ENCODE data around the gene VSIR.

VSIR gene

DNA sequence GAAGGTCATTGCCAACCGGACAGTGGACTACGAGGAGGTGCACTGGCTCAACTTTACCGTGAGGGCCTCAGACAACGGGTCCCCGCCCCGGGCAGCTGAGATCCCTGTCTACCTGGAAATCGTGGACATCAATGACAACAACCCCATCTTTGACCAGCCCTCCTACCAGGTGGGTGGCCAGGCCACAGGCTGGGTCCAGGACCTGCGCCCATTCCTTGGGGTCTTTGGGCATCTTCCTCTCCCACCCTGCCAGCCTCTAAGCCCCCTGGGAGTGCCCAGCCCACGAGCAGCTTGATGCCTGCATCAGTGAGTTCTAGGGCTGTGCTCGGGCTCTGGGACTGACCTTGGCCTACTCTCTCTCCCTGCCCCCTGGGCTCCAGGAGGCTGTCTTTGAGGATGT, 25.8 kb upstream of the VSIR start:
- no peak for DNase-seq (ENCODE audit: low spot score)
- TF ChIP-seq, protein P1, sequence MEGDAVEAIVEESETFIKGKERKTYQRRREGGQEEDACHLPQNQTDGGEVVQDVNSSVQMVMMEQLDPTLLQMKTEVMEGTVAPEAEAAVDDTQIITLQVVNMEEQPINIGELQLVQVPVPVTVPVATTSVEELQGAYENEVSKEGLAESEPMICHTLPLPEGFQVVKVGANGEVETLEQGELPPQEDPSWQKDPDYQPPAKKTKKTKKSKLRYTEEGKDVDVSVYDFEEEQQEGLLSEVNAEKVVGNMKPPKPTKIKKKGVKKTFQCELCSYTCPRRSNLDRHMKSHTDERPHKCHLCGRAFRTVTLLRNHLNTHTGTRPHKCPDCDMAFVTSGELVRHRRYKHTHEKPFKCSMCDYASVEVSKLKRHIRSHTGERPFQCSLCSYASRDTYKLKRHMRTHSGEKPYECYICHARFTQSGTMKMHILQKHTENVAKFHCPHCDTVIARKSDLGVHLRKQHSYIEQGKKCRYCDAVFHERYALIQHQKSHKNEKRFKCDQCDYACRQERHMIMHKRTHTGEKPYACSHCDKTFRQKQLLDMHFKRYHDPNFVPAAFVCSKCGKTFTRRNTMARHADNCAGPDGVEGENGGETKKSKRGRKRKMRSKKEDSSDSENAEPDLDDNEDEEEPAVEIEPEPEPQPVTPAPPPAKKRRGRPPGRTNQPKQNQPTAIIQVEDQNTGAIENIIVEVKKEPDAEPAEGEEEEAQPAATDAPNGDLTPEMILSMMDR (IDR thresholded peaks at IDR 0.05; ENCODE audit: extremely low read depth, missing control alignments): no peak

DNA sequence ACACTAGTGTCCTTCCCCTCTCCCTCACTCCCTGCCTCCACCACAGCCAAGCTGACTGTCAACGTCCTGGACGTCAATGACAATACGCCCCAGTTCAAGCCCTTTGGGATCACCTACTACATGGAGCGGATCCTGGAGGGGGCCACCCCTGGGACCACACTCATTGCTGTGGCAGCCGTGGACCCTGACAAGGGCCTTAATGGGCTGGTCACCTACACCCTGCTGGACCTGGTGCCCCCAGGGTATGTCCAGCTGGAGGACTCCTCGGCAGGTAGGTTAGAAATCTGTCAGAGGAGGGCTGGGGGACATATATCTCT, 24.9 kb upstream of the VSIR start:
- TF ChIP-seq, protein P1 (IDR thresholded peaks at IDR 0.05; ENCODE audit: extremely low read depth, missing control alignments): no peak

GRCh38 chr10:71797533-71798307, 24.4 kb upstream of the VSIR start:
- TF ChIP-seq, protein P1 (IDR thresholded peaks at IDR 0.05; ENCODE audit: extremely low read depth, missing control alignments): no peak
- no peak for DNase-seq (ENCODE audit: low spot score)

More for the DNA sequence above, 24.9 kb upstream of the VSIR start:
- no peak for DNase-seq (ENCODE audit: low spot score)

GRCh38 chr10:71796749-71797405, 23.6 kb upstream of the VSIR start:
- TF ChIP-seq, protein P1 (IDR thresholded peaks at IDR 0.05; ENCODE audit: extremely low read depth, missing control alignments): no peak
- DNase-seq (ENCODE audit: low spot score): no peak

DNA sequence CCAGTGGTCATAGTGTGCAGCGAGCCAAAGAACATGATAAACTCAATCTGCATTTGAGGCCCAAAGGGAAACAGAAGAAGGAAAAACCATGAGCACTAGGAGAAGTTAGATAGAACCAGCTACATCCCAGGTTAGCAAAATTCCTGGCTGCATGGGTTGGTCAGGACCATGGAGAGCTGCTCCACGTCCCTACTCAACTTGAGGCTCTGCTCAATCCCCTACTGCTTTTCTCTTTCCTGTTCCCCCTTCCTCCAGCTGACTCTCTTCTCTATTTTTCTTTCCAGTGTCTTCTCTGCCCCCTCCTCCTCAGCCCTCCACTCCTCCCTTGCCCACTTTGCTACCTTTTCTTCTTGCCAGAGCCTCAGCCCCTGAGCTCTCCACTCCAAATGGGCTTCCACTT, 21.9 kb upstream of the VSIR start:
- TF ChIP-seq, protein P1 (IDR thresholded peaks at IDR 0.05; ENCODE audit: extremely low read depth, missing control alignments): no peak
- no peak for DNase-seq (ENCODE audit: low spot score)

DNA sequence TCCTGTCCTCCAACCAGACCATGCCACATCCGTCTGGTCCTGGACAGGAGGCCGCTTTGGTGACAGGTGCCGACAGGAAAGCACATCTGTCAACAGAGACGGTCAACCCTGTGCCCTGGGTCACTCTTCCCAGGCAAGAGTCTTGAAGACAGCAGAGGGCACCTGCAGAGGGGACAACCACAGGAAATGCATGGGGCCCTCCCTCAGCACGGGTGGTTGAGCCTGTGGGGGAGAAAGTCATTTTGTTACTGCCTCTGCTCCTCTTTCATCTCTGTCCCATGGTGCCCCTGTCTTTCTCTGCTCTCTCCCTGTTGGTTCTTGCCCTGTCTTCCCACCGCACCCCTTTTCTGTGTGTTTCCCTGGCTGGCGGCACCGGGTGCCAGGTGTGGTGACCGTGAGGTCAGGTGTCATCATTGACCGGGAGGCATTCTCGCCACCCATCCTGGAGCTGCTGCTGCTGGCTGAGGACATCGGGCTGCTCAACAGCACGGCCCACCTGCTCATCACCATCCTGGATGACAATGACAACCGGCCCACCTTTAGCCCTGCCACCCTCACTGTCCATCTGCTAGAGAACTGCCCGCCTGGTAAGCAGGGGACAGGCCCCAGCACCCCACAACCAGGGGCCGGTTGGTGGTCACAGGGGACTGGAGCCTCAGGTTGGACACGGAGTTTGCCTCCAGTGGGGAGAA, 17.6 kb upstream of the VSIR start:
- TF ChIP-seq, protein P1 (IDR thresholded peaks at IDR 0.05; ENCODE audit: extremely low read depth, missing control alignments): no peak
- DNase-seq (ENCODE audit: low spot score): no peak

DNA sequence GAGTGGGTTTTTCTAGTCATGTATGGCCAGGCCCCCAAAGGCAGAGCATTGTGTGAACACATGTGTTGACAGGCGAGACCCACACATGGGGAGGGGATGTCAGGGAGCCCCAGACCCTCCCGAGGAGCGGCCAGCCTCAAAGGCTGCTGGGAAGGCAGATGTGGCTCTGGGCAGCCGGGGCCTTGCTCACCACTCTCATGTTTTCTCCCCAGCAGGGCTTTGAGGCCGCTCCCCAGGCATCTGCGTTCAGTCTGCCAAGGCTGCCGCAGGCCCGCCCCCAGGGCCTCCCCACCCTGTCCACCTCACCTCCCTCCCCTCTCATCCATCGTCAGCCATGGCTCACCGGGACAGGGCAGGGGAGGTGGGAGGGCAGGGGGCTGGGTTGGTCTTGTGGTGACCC, 16.6 kb upstream of the VSIR start:
- TF ChIP-seq, protein P1 (IDR thresholded peaks at IDR 0.05; ENCODE audit: extremely low read depth, missing control alignments): no peak
- no peak for DNase-seq (ENCODE audit: low spot score)
